ENCODE measurements around the gene MED31.

- TF ChIP-seq, protein P1, sequence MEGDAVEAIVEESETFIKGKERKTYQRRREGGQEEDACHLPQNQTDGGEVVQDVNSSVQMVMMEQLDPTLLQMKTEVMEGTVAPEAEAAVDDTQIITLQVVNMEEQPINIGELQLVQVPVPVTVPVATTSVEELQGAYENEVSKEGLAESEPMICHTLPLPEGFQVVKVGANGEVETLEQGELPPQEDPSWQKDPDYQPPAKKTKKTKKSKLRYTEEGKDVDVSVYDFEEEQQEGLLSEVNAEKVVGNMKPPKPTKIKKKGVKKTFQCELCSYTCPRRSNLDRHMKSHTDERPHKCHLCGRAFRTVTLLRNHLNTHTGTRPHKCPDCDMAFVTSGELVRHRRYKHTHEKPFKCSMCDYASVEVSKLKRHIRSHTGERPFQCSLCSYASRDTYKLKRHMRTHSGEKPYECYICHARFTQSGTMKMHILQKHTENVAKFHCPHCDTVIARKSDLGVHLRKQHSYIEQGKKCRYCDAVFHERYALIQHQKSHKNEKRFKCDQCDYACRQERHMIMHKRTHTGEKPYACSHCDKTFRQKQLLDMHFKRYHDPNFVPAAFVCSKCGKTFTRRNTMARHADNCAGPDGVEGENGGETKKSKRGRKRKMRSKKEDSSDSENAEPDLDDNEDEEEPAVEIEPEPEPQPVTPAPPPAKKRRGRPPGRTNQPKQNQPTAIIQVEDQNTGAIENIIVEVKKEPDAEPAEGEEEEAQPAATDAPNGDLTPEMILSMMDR (conservative IDR thresholded peaks at IDR 0.05): no peak
- no peak for TF ChIP-seq ZFX (IDR thresholded peaks at IDR 0.05)
Observed at GRCh38 chr17:6636616-6637457, 14.6 kb downstream of the MED31 start.
